Hematopoietic multipotent progenitor cell treated with erythropoietin and hydrocortisone succinate and interleukin-3 and kit ligand, for 4 days (in vitro differentiated cells): ENCODE measurements around the gene NEFH.
A peak's percentile ranks its signal among the peaks of the same experiment; 100 is the strongest.
"Not testable (repeated sequence)": the region's sequence is repeated elsewhere in the genome, so short reads cannot be mapped to it uniquely, and the experiment has no call there.

Experiments used
- DNase-seq: peaks from one replicate; pipeline ENCODE4 v3.0.0-alpha.2; 2015

The NEFH gene, protein sequence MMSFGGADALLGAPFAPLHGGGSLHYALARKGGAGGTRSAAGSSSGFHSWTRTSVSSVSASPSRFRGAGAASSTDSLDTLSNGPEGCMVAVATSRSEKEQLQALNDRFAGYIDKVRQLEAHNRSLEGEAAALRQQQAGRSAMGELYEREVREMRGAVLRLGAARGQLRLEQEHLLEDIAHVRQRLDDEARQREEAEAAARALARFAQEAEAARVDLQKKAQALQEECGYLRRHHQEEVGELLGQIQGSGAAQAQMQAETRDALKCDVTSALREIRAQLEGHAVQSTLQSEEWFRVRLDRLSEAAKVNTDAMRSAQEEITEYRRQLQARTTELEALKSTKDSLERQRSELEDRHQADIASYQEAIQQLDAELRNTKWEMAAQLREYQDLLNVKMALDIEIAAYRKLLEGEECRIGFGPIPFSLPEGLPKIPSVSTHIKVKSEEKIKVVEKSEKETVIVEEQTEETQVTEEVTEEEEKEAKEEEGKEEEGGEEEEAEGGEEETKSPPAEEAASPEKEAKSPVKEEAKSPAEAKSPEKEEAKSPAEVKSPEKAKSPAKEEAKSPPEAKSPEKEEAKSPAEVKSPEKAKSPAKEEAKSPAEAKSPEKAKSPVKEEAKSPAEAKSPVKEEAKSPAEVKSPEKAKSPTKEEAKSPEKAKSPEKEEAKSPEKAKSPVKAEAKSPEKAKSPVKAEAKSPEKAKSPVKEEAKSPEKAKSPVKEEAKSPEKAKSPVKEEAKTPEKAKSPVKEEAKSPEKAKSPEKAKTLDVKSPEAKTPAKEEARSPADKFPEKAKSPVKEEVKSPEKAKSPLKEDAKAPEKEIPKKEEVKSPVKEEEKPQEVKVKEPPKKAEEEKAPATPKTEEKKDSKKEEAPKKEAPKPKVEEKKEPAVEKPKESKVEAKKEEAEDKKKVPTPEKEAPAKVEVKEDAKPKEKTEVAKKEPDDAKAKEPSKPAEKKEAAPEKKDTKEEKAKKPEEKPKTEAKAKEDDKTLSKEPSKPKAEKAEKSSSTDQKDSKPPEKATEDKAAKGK

DNA sequence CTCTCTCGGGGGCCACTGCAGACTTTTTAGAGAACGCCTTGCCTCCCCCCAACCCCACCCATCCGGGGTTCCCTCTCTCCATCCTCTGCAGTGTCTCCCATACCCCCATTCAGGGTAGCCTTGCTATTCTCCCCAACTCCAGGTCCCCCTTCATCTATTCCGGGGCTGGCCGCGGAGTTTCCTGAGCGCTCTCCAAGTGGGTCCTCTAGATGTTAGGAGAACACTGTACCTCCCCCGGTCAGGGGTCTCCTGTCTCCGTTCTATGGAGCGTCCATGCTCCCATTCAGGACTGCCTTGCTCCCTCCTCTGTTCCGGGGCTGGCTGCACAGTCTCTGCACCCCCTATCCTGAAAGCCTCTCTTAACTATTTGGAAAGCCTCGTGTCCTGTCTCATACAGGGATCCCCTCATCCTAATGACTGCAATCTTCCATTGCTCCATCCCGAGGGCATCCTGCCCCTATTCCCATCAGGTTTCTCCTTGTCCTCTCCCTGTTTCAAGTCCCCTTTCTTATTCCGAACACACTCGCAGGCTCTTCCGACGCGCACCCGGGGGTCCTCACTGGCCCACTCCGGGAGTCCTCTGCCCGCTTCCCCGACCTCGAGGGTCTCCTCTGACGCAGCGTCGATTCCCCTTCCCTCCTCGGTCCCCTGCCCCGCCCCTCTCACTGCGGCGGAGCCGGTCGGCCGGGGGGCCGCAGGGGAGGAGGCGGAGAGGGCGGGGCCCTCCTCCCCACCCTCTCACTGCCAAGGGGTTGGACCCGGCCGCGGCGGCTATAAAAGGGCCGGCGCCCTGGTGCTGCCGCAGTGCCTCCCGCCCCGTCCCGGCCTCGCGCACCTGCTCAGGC, at the start of gene NEFH:
Gene NEFH (plus strand): TSS at position 802 of the 845 bp plus-strand sequence. CDS start 45 bp downstream, outside the sequence.
- peak; percentile 38 for DNase-seq

DNA sequence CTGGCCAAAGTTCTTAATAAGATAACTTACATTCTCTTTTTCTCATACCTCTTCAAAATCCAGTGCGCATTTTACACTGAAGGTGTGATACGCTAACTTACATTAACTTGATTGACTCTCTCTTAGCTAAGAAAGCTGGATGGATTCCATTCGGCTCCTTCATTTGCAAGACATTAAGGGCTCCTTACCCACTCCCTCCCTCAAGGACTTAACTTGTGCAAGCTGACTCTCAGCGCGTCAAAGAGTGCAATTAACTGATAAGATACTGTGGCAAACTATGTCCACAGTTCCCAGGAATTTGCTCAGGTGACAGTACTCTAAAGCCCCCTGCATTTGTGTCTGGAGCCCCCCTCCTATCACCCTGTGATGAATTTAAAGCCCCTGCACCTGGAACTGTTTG, 48.0 kb upstream of the NEFH start:
- no peak for DNase-seq

DNA sequence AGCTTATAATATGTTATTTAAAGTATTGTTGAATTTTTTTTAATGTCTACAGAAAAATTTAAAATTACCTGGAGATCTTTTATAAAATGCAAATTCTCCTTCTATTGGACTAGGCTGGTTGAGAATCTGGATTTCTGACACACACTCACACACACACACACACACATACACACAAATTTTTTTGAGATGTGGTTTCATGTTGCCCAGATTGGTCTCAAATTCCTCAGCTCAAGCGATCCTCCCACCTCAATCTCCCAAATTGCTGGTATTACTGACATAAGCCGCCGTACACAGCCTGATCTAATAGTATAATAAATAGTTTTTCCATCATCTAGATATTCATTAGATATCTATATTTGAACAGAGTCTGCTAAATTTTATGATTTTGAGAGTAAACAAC, 46.2 kb upstream of the NEFH start:
- DNase-seq = no peak

DNA sequence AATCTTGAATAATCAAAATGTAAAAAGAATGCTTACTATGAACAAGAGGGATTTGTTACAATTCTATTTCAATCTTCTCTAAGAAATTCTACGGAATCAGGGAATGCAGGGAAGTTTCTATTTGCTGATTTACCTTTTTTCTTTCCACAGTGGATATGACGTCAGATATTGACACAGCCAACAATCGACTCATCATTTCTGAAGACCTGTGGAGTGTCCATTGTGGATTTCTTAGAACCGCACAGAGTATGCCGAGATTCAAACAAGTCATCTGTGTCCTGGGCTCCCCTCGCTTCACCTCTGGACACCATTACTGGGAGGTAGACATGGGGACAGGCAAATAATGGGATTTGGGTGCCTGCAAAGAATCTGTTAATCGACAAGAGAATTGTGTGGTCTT, 45.7 kb upstream of the NEFH start:
- DNase-seq = no peak

DNA sequence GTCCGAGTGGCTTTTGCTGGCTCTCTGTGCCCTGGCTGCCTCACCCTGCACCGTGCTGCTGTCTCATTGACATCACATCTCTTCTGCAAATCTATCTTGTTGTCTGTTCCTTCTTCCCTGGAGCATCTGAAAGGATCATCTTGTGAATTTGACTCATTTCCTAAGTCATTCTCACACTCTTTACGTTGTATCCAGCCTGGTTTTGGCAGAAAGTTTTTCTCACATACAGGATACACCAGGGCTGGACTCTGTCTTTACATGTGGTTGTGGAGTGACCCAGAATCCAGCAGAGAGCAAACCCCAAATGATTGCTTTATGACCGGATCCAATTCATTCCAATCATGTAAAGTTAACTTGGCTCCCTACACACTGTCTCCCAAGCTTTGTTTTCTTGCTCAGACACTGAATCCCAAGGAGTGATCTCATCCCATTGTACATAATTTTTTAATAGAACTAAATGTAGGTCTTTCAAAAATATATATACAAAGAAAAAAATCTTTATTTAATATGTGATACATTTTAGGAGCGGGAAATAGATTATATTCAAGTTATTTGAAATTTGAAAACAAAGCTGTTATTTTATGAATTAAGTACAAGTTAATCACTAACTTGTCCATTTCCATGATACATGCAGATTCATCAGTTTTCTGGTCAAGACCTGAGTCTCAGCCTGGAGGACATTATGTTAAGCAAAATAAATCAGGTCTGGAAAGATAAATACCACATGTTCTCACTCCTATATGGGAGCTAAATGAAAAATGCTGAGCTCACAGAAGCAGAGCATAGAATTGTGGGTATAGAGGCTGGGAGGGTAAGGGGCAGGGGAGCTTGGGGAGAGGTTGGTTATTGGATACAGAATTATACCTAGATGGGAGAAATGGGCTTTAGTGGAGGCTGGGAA, 44.5 kb upstream of the NEFH start:
- DNase-seq = no peak

DNA sequence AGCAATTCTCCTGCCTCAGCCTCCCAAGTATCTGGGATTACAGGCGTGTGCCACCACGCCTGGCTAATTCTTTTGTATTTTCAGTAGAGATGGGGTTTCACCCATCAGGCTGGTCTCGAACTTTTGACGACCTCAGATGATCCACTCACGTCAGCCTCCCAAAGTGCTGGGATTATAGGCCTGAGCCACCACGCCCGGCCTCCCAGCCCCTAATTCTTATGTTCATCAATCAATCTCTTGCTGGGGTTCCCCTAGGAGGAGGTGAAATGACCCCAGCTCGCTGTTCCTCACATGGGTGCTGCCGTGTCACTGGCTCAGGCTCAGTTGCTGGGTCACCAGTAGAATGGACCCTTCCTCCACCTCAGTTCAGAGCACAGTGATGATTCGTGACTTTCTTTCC, 41.7 kb upstream of the NEFH start, which contains the start of gene RFPL1:
Gene RFPL1 (plus strand): TSS at position 301 of the 400 bp plus-strand sequence.
- not testable (repeated sequence) for DNase-seq

DNA sequence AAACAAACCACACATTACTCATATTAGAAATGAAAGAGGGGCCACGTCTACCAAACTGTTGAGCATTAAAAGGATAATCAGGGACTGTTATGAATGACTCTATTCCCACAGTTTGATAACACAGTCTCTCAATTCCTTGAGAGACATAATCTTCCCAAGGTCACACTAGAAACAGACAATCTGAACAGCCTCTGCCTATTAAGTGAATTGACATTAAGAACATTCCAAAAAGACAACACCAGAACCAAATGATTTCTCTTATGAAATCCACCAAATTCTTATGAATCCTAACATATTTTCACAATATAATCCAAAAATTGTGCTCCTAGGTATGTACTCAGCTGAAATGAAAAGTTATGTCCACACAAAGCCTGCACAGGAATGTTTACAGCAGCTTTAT, 37.0 kb upstream of the NEFH start:
- DNase-seq = no peak

DNA sequence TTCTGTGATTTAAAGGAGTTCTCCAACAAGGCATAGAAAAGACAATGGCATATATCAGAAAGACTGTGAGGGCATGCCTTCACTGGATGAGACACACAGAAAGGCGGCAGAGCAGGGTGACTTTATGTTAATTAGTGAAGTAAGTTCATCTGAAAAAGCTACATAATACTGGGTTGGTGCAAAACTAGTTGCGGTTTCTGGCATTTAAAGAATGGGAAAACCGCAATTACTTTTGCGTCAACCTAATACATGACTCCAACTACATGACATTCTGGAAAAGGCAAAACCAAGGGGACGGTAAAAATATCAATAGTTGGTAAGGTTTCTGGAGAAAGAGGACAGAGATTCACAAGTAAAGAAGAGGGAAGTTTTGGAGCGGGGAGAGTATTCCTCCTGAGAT, 36.6 kb upstream of the NEFH start:
- no peak for DNase-seq

DNA sequence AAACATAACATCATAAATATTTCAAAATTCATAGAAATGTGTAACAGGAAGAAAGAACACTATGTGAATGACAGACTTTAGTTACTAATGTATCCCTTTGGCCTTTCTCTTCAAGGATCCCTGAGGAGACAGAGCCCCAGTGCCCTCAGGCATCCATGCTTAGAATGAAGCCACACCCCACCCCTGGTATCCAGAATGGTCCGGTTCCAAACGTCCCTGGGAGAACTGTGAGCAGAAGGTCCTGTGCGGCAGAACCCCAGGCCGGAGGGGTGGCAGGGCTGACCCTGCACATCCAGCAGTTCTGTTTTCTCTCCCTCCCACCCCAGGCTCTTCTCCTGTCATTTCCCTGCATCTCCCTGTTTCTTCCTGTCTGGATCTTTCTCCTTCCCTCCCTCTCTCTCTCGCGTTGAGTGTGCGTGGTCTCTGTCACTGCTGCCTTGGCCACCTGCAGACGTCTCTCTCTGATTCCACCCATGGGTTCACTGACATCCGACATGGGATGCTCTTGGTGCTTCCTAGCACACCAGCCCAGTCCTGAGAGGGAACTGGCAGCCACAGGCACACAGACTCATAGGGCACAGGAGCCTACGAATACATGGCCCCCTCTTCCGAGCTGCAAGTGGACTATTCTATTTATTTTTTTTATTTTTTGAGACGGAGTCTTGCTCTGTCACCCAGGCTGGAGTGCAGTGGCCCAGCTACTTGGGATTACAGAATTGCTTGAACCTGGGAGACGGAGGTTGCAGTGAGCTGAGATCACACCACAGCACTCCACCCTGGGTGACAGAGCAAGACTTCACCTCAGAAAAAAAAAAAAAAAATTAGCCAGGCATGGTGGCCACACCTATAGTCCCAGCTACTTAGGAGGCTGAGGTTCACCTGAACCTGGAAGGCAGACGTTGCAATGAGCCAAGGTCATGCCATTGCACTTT, 35.9 kb upstream of the NEFH start:
- no peak for DNase-seq

DNA sequence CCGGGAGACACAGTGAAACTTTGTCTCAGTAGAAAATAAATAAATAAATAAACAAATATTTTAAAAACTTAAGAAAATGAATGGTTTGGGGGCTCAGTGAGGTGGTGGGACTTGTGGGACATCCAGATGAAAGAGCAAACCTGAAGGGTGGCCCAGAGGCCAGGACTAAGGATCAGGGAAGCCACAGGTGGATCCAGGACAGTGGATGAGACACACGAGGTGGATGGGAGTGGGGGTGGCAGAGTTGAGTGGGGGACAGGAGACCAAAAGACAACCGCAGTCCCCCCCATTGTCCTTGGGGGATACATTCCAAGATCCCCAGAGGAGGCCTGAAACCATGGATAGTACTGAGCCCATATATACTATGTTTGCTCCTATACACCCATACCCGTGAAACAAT, 34.5 kb upstream of the NEFH start:
- DNase-seq = no peak

DNA sequence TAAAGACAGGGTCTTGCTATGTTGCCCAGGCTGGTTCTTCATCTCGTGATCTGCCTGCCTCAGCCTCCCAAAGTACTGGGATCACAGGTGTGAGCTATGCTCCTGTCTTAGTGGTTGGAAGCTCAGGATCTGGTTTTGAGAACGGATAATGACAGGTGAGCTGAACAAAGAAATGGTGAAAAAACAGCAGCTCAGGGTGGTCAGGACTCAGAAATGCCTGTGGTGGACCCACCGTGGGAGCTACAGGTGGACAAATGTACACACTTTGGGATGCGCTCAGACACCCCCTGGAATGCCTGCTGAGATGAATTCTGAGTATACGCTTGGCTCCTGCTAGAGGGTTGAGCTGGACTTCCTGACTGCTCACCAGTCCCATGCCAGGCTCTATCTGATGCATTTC, 32.1 kb upstream of the NEFH start:
- no peak for DNase-seq

DNA sequence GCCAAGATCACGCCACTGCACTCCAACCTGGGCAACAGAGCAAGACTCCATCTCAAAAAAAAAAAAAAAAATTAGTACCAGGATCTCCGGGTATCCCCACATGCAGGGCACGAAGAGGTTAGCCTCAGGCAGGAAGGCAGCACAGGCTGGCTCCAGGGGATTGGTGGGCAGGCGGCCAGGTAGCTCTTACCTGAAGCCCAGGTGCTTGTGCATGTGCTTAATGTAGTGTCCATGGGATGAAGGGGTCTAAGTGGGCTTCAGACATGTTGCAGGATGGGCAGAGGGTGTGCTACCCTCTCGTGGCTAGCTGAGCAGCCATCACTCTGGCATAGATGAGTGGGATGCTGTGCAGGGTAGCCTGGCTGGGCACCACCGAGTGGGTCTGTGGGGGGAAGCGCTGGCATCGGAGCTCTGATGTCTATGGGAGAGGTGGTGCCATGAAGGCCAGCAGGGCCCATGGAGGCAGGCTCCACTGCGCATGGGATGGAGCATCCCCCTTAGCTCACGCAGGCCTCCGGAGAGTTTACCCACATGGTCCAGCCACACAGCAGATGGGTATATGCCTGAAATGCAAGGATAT, 30.6 kb upstream of the NEFH start:
- no peak for DNase-seq

DNA sequence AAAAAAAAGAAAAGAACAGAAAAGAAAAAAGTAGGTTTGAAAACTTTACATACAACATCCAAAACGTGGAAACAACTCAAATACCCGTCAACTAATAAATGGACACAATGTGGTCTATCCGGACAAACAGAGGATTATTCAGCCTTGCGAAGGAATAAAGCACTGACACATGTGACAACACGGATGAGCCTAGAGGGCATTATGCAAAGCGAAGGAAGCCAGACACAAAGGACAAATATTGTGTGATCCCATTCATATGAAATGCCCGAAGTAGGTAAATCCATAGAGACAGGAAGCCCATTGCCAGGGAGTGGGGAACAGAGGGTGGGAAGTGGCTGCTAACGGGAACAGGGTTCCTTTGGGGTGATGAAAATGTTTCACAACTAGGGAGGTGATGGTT, 29.8 kb upstream of the NEFH start:
- DNase-seq = no peak

DNA sequence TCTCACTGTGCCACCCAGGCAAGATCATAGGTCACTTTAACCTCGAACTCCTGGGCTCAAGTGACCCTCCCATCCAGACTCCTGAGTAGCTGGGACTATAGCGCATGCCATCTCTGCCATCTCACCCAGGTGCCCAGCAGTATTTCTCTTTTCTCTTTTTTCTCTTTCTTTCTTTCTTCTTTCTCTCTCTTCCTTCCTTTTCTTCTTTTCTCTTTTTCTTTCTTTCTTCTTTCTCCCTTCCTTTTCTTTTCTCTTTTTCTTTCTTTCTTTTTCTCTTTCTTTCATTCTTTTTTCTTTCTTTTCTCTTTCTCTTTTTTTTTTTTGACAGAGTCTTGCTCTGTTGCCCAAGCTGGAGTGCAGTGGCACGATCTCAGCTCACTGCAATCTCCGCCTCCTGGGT, 28.2 kb upstream of the NEFH start:
- DNase-seq = no peak

DNA sequence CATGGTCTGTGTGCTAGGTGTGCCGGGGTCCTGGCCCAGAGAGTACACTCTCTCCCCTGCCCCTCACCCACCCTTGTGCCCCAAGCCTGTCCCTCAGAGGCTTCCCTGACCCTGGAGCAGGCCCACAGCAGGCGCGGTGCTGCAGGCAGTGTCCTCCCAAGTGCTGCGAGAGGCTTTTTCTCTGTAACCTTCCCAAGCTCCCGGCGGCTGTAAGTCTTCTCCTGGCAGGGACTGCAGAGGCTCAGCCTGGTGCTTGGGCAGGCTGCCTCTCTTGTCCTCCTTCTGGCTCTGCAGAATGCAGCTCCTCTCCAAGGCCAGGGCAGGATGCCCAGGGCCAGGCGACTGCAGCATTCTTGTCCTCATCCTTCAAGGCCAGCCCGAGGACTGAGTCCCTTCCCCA, 25.7 kb upstream of the NEFH start:
- no peak for DNase-seq

DNA sequence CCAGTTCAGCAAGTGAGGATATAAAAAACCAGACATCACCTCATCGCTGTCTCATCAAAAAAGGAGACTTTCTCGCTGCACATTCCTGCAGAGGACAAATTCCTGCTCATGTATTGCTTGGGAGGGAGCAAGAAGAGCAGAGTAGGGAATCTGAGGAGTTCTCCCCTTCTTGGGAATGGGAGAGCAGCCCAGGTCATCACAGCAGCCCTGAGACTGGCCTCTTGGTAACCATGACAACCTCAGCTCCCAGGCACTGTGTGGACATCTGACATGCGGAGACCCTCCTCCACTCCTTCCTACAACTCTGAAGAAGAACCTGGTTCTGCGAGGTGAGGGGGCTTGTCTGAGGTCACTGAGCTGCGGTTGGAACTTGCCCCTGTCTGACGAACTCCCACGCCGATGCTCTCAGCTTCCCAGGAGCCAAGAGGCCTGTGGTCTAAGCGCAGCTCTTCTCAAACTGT, 23.8 kb upstream of the NEFH start:
- no peak for DNase-seq

DNA sequence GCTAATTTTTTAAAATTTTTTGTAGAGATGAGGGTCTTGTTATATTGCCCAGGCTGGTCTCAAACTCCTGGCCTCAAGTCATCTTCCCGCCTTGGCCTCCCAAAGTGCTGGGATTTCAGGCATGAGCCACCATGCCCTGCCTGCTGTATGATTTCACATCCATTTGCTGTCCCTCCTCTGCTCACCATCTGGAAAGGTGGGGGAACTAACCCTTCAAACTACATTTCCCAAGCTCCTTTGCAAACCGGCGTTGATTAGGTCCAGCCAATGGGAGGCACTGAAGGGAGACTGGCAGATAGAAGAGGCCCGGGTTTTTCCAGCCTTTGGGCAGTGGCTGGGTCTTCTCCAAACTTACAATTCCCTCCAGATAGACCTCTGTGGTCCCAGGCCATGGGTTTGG, 22.3 kb upstream of the NEFH start:
- peak; percentile 73 for DNase-seq

DNA sequence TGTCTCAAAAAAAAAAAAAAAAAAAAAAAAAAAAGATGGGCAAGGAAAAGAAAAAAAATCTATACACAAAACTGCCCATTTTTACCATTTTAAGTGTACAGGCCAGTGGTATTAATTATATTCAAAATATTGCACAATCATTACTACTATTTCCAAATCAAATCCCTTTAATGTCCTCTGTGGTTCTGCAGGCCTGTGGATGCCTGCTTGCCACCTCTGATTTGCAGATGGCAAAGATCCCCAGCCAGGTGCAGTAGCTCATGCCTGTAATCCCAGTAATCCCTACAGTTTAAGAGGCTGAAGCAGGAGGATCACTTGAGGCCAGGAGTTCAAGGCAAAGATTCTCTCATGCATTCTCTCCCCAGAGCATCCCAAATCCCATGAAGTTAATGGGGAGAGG, 21.5 kb upstream of the NEFH start:
- DNase-seq = no peak

DNA sequence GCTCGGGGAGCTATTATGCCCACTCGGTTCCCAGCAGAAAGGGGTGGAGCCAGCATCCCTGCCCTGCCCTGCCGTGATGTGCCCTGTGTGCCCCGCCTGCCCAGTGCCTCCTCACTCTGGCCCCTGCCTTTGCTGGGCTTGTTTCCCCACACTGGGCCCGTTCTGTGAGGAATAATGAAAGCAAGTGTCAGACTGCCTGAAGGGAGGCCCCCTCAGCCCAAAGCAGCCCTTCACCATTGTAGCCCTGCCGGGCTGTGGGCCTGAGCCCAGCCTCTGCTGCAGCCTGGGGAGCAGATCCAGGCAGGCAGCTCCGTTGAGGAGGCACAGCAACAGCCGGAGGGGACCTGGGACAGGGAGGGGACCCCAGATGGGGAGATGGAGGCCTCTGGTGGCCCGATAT, 20.2 kb upstream of the NEFH start:
- no peak for DNase-seq

DNA sequence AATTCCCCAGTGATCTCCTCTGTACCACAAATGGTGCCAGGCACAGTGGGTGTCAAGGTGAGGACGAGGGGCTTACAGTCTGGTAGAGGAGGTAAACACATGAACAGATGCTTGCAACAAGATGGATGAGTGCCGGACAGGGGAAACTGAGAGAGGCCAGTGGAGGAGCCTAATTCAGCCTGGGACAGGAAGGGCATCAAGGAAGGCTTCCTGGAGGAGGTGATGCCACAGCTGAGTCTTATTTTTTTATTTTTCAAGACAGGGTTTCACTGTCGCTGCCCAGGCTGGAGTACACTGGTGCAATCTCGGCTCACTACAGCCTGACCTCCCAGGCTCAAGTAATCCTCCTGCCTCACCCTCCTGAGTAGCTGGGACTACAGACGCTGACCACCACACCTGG, 18.8 kb upstream of the NEFH start:
- DNase-seq = no peak
